T-helper 1 cell (primary cell): ENCODE results near the gene ELMOD1.

Experiments used
- DNase-seq, 5 donors: peaks; one replicate each; pipeline ENCODE4 v3.0.0-alpha.2; 2012 to 2020

The ELMOD1 gene

GRCh38 chr11:107651672-107652071 lies 60.7 kb downstream of the ELMOD1 start:
- DNase-seq = no peak

GRCh38 chr11:107653076-107653475 lies 62.1 kb downstream of the ELMOD1 start:
- DNase-seq = no peak

GRCh38 chr11:107655602-107656001 lies 64.7 kb downstream of the ELMOD1 start:
- no peak for DNase-seq

GRCh38 chr11:107659310-107659709 lies 68.4 kb downstream of the ELMOD1 start:
- no peak for DNase-seq

GRCh38 chr11:107660066-107660465 lies 69.1 kb downstream of the ELMOD1 start:
- no peak for DNase-seq

- no peak for DNase-seq
These were observed 70.7 kb downstream of the ELMOD1 start for GRCh38 chr11:107661656-107662055.

GRCh38 chr11:107665018-107665417 lies 74.1 kb downstream of the ELMOD1 start:
- DNase-seq = no peak

GRCh38 chr11:107666911-107667613 lies 76.1 kb downstream of the ELMOD1 start:
- no peak for DNase-seq

GRCh38 chr11:107669191-107669740 lies 78.3 kb downstream of the ELMOD1 start:
- no peak for DNase-seq

- DNase-seq = no peak
These were observed 79.1 kb downstream of the ELMOD1 start for GRCh38 chr11:107669893-107670601.

GRCh38 chr11:107675902-107676301 lies 85.0 kb downstream of the ELMOD1 start:
- DNase-seq = no peak

- no peak for DNase-seq
These were observed 85.5 kb downstream of the ELMOD1 start for GRCh38 chr11:107676336-107677057.

- no peak for DNase-seq
These were observed 87.1 kb downstream of the ELMOD1 start for GRCh38 chr11:107677924-107678631.

- no peak for DNase-seq
These were observed 87.7 kb downstream of the ELMOD1 start for GRCh38 chr11:107678632-107678971.

GRCh38 chr11:107679255-107680024 lies 88.5 kb downstream of the ELMOD1 start:
- DNase-seq = no peak

- DNase-seq = no peak
These were observed 91.2 kb downstream of the ELMOD1 start for GRCh38 chr11:107682171-107682570.

GRCh38 chr11:107682572-107682971 lies 91.6 kb downstream of the ELMOD1 start:
- DNase-seq = no peak

- no peak for DNase-seq
These were observed 92.1 kb downstream of the ELMOD1 start for GRCh38 chr11:107683061-107683460.

GRCh38 chr11:107683807-107684206 lies 92.9 kb downstream of the ELMOD1 start:
- no peak for DNase-seq

- no peak for DNase-seq
These were observed 97.5 kb downstream of the ELMOD1 start for GRCh38 chr11:107688322-107688918.
